GM23338 (cell line): Measurements from ENCODE around the gene MAMDC2.

Experiments
- CREB1 ChIP-seq: fragments of 250-450 bp; sonication (Bioruptor Pico); IDR thresholded peaks from 2 replicates; pipeline ENCODE4 v1.5.0; 2020; ENCODE audit warnings: low read depth, mild to moderate bottlenecking, moderate library complexity
- CTCF ChIP-seq, 2 experiments: fragments of 200-600 bp in 1 of 2; sonication (generic) in 1 of 2; conservative IDR thresholded peaks; 2 replicates each; pipeline versions ENCODE4 v1.5.1 to v1.6.1; 2016 to 2017; ENCODE audit warnings: antibody characterized with exemption in 2 of 2, low read depth in 2 of 2, mild to moderate bottlenecking in 2 of 2, moderate library complexity in 1 of 2
- EZH2 ChIP-seq: fragments of 200-600 bp; sonication (generic); IDR thresholded peaks from one replicate; pipeline ENCODE4 v1.8.0; 2017; ENCODE audit warnings: antibody characterized with exemption, mild to moderate bottlenecking, low read depth; ENCODE audit not compliant: unreplicated experiment
- EZH2phosphoT487 ChIP-seq: fragments of 200-600 bp; sonication (generic); IDR thresholded peaks from one replicate; pipeline ENCODE4 v1.8.1; 2018; ENCODE audit warnings: antibody characterized with exemption; ENCODE audit not compliant: unreplicated experiment
- POLR2AphosphoS5 ChIP-seq: IDR thresholded peaks from 2 replicates; pipeline ENCODE4 v1.6.1; 2016; ENCODE audit warnings: antibody characterized with exemption, low read depth
- REST ChIP-seq: IDR thresholded peaks from one replicate; pipeline ENCODE4 v1.6.1; 2018; ENCODE audit warnings: antibody characterized with exemption; ENCODE audit not compliant: unreplicated experiment
- ZNF114 ChIP-seq: fragments of 250-450 bp; sonication (Bioruptor Pico); IDR thresholded peaks from 2 replicates; pipeline ENCODE4 v1.5.0; 2020; ENCODE audit warnings: mild to moderate bottlenecking, moderate library complexity
- ZNF331 ChIP-seq: fragments of 250-450 bp; sonication (Bioruptor Pico); IDR thresholded peaks from 2 replicates; pipeline ENCODE4 v1.5.0; 2020; ENCODE audit warnings: low read depth, mild to moderate bottlenecking, moderate library complexity

- no peak for TF ChIP-seq CTCF (conservative IDR thresholded peaks at IDR 0.05; ENCODE audit: low read depth in 2 of 2)
- TF ChIP-seq POLR2AphosphoS5 = no peak
- no peak for TF ChIP-seq ZNF114
- no peak for TF ChIP-seq REST
- no peak for TF ChIP-seq ZNF331 (CRISPR knock-in tag)
- TF ChIP-seq EZH2phosphoT487 = no peak
- TF ChIP-seq EZH2 = no peak
- TF ChIP-seq CREB1 = no peak
Observed at GRCh38 chr9:70260606-70261005, 217.0 kb downstream of the MAMDC2 start.
